ENCODE measurements around the gene YBX3.

- TF ChIP-seq, protein P1, sequence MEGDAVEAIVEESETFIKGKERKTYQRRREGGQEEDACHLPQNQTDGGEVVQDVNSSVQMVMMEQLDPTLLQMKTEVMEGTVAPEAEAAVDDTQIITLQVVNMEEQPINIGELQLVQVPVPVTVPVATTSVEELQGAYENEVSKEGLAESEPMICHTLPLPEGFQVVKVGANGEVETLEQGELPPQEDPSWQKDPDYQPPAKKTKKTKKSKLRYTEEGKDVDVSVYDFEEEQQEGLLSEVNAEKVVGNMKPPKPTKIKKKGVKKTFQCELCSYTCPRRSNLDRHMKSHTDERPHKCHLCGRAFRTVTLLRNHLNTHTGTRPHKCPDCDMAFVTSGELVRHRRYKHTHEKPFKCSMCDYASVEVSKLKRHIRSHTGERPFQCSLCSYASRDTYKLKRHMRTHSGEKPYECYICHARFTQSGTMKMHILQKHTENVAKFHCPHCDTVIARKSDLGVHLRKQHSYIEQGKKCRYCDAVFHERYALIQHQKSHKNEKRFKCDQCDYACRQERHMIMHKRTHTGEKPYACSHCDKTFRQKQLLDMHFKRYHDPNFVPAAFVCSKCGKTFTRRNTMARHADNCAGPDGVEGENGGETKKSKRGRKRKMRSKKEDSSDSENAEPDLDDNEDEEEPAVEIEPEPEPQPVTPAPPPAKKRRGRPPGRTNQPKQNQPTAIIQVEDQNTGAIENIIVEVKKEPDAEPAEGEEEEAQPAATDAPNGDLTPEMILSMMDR (optimal IDR thresholded peaks at IDR 0.05 in 1 of 3, IDR thresholded peaks at IDR 0.05 in 1 of 3, conservative IDR thresholded peaks at IDR 0.05 in 1 of 3; ENCODE audit: extremely low read depth in 1 of 3, insufficient read depth in 2 of 3, low read length in 3 of 3): no peak
- no peak for TF ChIP-seq EZH2 (IDR thresholded peaks at IDR 0.05; ENCODE audit: low read length)
Observed at GRCh38 chr12:10759657-10760056, 36.5 kb upstream of the YBX3 start.
